Thyroid gland (tissue), 4 donors: ENCODE data around the gene KANSL1. TPM values are rescaled to one million over a fixed set of nuclear protein-coding genes. Genes with fewer than 3 reads are reported as not detected.
"Not testable (repeated sequence)": the region's sequence is repeated elsewhere in the genome, so short reads cannot be mapped to it uniquely, and the experiment has no call there.

Source experiments
- DNase-seq, 2 donors: peaks; one replicate each; pipeline ENCODE4 v3.0.0-alpha.2; 2019
- H3K27ac ChIP-seq, 3 donors: fragments of 200-600 bp; sonication (generic); 1 replicate in 2 of 3; 2 replicates in 1 of 3; pipeline ENCODE4 v1.5.1; 2016 to 2019; ENCODE audit warnings: mild to moderate bottlenecking in 1 of 3, moderate library complexity in 1 of 3
- H3K27me3 ChIP-seq: fragments of 200-600 bp; sonication (generic); one replicate; pipeline ENCODE4 v1.5.1; 2019
- H3K36me3 ChIP-seq, 2 donors: fragments of 200-600 bp; sonication (generic); one replicate each; pipeline ENCODE4 v1.5.1; 2016 to 2019
- H3K4me1 ChIP-seq, 2 donors: fragments of 200-600 bp; sonication (generic); one replicate each; pipeline ENCODE4 v1.5.1; 2017 to 2019
- H3K4me3 ChIP-seq, 3 donors: fragments of 200-600 bp; sonication (generic); replicated peaks in 1 of 3; 1 replicate in 2 of 3; 2 replicates in 1 of 3; pipeline ENCODE4 v1.5.1; 2016; ENCODE audit warnings: mild to moderate bottlenecking in 1 of 3
- H3K9me3 ChIP-seq: fragments of 200-600 bp; sonication (generic); one replicate; pipeline ENCODE4 v1.5.1; 2017
- POLR2A ChIP-seq, 2 donors: fragments of 450-650 bp; IDR thresholded peaks; one replicate each; pipeline ENCODE4 v1.6.1; 2017; ENCODE audit warnings: antibody characterized with exemption in 2 of 2, mild to moderate bottlenecking in 2 of 2, moderate library complexity in 1 of 2
- WGBS, 2 donors: methylation state at CpG; one replicate each; pipeline ENCODE4 v1.1.5; 2017; 5-methylcytosine and 5-hydroxymethylcytosine counted together
- intact Hi-C: fragments of 100-400 bp; cut with DNase I; formaldehyde crosslinking; loops from one replicate; pipeline ENCODE4 v1.15.1; 2023
- total RNA-seq, 4 donors: library from RNA; depleted of rRNA; stranded (reverse); fragments of >200 nt; gene quantifications; one replicate each; pipeline ENCODE4 v1.2.3, GENCODE V29; 2016
- TF ChIP-seq, protein P1 (sequence below), 6 experiments: fragments of 200-600 bp in 3 of 6; fragments of 450-650 bp in 3 of 6; sonication (generic) in 3 of 6; IDR thresholded peaks; one replicate each; pipeline ENCODE4 v1.5.1; 2016 to 2019; ENCODE audit warnings: antibody characterized with exemption in 6 of 6, mild to moderate bottlenecking in 2 of 6, inconsistent platforms in 1 of 6, moderate library complexity in 1 of 6

The KANSL1 gene
- total RNA-seq, 4 donors from 2014 or later, result 90.7 to 209 (median 124) TPM

DNA sequence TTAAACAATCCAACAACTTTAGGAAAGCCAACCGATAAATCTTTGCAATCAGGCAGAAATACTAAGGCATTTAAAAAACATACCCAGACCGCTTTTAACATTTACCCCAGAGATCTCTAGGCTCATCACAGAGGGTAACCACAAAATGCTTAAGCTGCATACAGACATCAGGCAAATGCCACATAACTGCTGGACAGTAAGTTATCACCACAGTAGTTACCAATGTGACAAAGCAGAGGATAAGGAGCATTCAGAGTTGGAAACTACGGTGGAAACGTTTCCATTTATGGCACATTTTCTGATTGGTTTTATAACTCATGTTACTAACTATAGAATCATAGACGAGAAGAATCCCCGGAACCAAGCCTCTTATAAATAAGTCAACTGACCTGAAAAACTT lies 77.5 kb downstream of the KANSL1 start:
- Histone ChIP-seq H3K27me3 (no peaks in the 10 kb centered on the region), H3K4me3 (no peak overlapping the region), H3K4me1 (peaks cover 44 to 79% of the 10 kb centered on the region in 2 donors), H3K27ac (peak overlapping the region; percentile 0 to 39 (median 34)), H3K36me3 (no peaks in the 10 kb centered on the region), H3K9me3 (no peaks in the 10 kb centered on the region)
- 75 to 77% methylated on average over 6 of the region's 6 CpGs for WGBS, 2 donors
- intact Hi-C loops, result no loop called here
- TF ChIP-seq POLR2A (IDR thresholded peaks at IDR 0.05), result no peak
- TF ChIP-seq, protein P1, sequence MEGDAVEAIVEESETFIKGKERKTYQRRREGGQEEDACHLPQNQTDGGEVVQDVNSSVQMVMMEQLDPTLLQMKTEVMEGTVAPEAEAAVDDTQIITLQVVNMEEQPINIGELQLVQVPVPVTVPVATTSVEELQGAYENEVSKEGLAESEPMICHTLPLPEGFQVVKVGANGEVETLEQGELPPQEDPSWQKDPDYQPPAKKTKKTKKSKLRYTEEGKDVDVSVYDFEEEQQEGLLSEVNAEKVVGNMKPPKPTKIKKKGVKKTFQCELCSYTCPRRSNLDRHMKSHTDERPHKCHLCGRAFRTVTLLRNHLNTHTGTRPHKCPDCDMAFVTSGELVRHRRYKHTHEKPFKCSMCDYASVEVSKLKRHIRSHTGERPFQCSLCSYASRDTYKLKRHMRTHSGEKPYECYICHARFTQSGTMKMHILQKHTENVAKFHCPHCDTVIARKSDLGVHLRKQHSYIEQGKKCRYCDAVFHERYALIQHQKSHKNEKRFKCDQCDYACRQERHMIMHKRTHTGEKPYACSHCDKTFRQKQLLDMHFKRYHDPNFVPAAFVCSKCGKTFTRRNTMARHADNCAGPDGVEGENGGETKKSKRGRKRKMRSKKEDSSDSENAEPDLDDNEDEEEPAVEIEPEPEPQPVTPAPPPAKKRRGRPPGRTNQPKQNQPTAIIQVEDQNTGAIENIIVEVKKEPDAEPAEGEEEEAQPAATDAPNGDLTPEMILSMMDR (IDR thresholded peaks at IDR 0.05), result no peak
- DNase-seq, result no peak

- 96 to 98% methylated on average over 11 of the region's 11 CpGs for WGBS, 2 donors
- H3K4me3 ChIP-seq, H3K9me3 ChIP-seq, H3K36me3 ChIP-seq, intact Hi-C loops, H3K27me3 ChIP-seq, DNase-seq, H3K27ac ChIP-seq: not testable (repeated sequence)
- H3K4me1 ChIP-seq, result peaks cover 62 to 80% of the 10 kb centered on the region in 2 donors
Observed at GRCh38 chr17:46111236-46111635, 82.0 kb downstream of the KANSL1 start.

- no peak for DNase-seq
- Histone ChIP-seq H3K36me3 (no peaks in the 10 kb centered on the region), H3K27me3 (no peaks in the 10 kb centered on the region), H3K4me1 (peaks cover 53 to 70% of the 10 kb centered on the region in 2 donors), H3K4me3 (no peak overlapping the region), H3K27ac (peak overlapping the region in 2 of 3 donors; percentile 5 to 6), H3K9me3 (no peaks in the 10 kb centered on the region)
- WGBS, 2 donors, result 81 to 82% methylated on average over 1 of the region's 1 CpG
- TF ChIP-seq, protein P1 (IDR thresholded peaks at IDR 0.05), result no peak
- no peak for TF ChIP-seq POLR2A (IDR thresholded peaks at IDR 0.05)
- intact Hi-C loops, result no loop called here
Observed at GRCh38 chr17:46110219-46110618, 83.0 kb downstream of the KANSL1 start.

DNA sequence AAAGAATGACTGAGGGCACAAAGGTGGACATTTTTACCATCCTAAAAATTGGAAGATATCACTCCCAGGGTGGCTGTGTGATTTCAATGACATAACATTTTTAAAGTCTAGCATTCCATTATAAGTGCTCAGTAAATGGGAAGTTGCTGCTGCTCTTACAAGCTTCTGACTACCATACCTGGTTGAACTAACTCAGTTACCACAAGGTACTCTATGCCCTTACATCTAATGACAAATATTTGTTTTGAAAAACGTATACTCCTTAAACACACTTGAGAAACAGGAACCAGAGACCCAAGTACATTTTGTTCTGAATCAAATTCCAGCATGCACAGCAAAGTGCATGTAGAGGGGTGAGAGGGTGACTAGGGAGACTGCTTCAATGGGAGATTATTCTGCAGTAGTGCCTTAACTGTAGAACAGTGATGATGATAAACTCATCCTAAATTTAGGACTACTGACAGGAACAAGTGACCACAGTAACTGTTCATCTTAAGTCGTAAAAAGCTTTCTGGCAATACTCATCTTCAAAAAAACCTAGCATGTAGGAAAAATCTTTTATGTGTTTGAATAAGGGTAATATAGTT lies 83.5 kb downstream of the KANSL1 start:
- peaks cover 48 to 66% of the 10 kb centered on the region in 2 donors for H3K4me1 ChIP-seq
- H3K4me3 ChIP-seq, result no peak overlapping the region
- H3K9me3 ChIP-seq, result no peaks in the 10 kb centered on the region
- TF ChIP-seq, protein P1 (IDR thresholded peaks at IDR 0.05), result no peak
- no peak for TF ChIP-seq POLR2A (IDR thresholded peaks at IDR 0.05)
- peak overlapping the region in 1 of 3 donors; percentile 5 for H3K27ac ChIP-seq
- intact Hi-C loops, result no loop called here
- no peaks in the 10 kb centered on the region for H3K36me3 ChIP-seq
- WGBS, 2 donors, result 51 to 58% methylated on average over 2 of the region's 2 CpGs
- no peak for DNase-seq
- H3K27me3 ChIP-seq, result no peaks in the 10 kb centered on the region

DNA sequence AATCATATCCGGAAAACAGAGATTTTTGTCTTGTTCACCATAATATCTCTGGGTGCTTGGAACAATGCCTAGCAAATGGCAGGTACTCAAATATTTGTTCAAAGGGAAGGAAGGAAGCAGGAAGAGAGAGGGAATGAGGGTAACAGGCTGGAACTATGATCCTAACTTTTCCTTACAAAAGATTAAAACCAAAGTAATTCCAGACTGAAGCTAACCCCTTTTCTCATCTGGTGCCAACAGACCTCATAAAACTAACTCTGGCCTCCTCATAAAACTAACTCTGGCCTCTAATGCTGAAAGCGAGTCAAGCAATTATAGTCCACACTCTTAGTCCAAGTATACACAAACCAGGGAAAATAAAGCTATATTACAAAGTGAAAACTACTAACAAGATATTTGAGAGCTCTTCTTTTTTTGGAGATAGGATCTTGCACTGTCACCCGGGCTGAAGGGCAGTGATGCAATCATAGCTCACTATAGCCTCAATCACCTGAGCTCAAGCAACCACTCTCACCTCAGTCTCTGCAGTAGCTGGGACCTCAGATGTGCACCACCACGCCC lies 84.6 kb downstream of the KANSL1 start:
- no peaks in the 10 kb centered on the region for H3K27me3 ChIP-seq
- H3K27ac ChIP-seq, result peak overlapping the region in 1 of 3 donors; percentile 24
- H3K4me1 ChIP-seq, result peaks cover 48 to 60% of the 10 kb centered on the region in 2 donors
- 56 to 58% methylated on average over 4 of the region's 4 CpGs for WGBS, 2 donors
- no peaks in the 10 kb centered on the region for H3K36me3 ChIP-seq
- no peak for DNase-seq
- H3K4me3 ChIP-seq, result no peak overlapping the region
- TF ChIP-seq POLR2A (IDR thresholded peaks at IDR 0.05), result no peak
- TF ChIP-seq, protein P1 (IDR thresholded peaks at IDR 0.05), result no peak
- H3K9me3 ChIP-seq, result no peaks in the 10 kb centered on the region
- intact Hi-C loops, result no loop called here
